Parathyroid adenoma (tissue), 2 donors: ENCODE data around the gene PTPRD.

ENCODE experiments used
- H2AFZ ChIP-seq: fragments of 300-600 bp; sonication (generic); one replicate; pipeline ENCODE4 v1.7.0; 2017; ENCODE audit warnings: antibody characterized with exemption, mild to moderate bottlenecking
- H3K27ac ChIP-seq: fragments of 300-600 bp; sonication (generic); one replicate; pipeline ENCODE4 v1.7.0; 2017
- H3K27me3 ChIP-seq: fragments of 300-600 bp; sonication (generic); one replicate; pipeline ENCODE4 v1.7.0; 2017; ENCODE audit warnings: low read length; ENCODE audit not compliant: control insufficient read depth, insufficient read depth
- H3K36me3 ChIP-seq: fragments of 300-600 bp; sonication (generic); one replicate; pipeline ENCODE4 v1.7.0; 2017; ENCODE audit warnings: low read length; ENCODE audit not compliant: control insufficient read depth, insufficient read depth
- H3K4me1 ChIP-seq: fragments of 300-600 bp; sonication (generic); one replicate; pipeline ENCODE4 v1.7.0; 2017; ENCODE audit warnings: control low read depth
- H3K4me2 ChIP-seq: fragments of 300-600 bp; sonication (generic); one replicate; pipeline ENCODE4 v1.7.0; 2017; ENCODE audit warnings: low read length
- H3K4me3 ChIP-seq: fragments of 300-600 bp; sonication (generic); one replicate; pipeline ENCODE4 v1.7.0; 2017; ENCODE audit warnings: low read depth, low read length
- H3K79me2 ChIP-seq: fragments of 300-600 bp; sonication (generic); one replicate; pipeline ENCODE4 v1.7.0; 2017; ENCODE audit warnings: control low read depth
- H3K9ac ChIP-seq: fragments of 300-600 bp; sonication (generic); one replicate; pipeline ENCODE4 v1.7.0; 2017; ENCODE audit warnings: mild to moderate bottlenecking
- H3K9me3 ChIP-seq: fragments of 300-600 bp; sonication (generic); one replicate; pipeline ENCODE4 v1.7.0; 2017; ENCODE audit warnings: low read length; ENCODE audit not compliant: control insufficient read depth
- TF ChIP-seq, protein P1 (sequence below): fragments of 300-600 bp; sonication (generic); IDR thresholded peaks from one replicate; pipeline ENCODE4 v1.7.0; 2017; ENCODE audit warnings: antibody characterized with exemption, mild to moderate bottlenecking
- donor health status: primary hyperparathyroidism.

The PTPRD gene

DNA sequence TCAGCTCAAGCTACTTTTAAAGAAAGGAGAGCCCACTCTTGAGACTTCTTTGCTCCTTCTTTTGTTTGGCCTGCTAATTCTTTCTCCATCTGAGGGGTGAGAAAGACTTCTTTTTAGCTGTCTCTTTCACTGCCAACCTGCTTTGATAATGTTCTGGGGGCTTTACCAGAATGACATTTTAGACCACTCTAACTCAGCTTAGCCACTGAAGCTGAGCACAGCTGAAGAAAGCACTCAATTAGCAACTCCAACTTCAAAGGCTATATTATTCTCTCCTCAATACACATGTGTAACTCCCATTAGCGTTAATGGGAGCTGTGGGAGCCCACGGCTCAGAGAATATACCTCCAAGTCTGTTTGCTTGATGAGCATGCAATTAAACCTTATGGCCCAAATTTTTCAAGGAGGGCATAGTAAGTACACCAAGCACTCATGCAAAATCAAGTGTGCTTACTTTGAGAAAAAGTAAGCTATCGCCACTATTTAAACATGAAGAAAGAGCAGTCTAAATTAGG is 1997.8 kb downstream of the PTPRD start:
- H3K27ac ChIP-seq, result no peak overlapping the region
- TF ChIP-seq, protein P1, sequence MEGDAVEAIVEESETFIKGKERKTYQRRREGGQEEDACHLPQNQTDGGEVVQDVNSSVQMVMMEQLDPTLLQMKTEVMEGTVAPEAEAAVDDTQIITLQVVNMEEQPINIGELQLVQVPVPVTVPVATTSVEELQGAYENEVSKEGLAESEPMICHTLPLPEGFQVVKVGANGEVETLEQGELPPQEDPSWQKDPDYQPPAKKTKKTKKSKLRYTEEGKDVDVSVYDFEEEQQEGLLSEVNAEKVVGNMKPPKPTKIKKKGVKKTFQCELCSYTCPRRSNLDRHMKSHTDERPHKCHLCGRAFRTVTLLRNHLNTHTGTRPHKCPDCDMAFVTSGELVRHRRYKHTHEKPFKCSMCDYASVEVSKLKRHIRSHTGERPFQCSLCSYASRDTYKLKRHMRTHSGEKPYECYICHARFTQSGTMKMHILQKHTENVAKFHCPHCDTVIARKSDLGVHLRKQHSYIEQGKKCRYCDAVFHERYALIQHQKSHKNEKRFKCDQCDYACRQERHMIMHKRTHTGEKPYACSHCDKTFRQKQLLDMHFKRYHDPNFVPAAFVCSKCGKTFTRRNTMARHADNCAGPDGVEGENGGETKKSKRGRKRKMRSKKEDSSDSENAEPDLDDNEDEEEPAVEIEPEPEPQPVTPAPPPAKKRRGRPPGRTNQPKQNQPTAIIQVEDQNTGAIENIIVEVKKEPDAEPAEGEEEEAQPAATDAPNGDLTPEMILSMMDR, result no peak
- H3K4me1 ChIP-seq, result no peaks in the 10 kb centered on the region
- H3K9ac ChIP-seq, result no peak overlapping the region
- H3K4me3 ChIP-seq, result no peak overlapping the region
- H2AFZ ChIP-seq, result no peak overlapping the region
- no peaks in the 10 kb centered on the region for H3K9me3 ChIP-seq
- no peaks in the 10 kb centered on the region for H3K27me3 ChIP-seq
- H3K4me2 ChIP-seq, result no peak overlapping the region
- no peaks in the 10 kb centered on the region for H3K36me3 ChIP-seq
- no peaks in the 10 kb centered on the region for H3K79me2 ChIP-seq

DNA sequence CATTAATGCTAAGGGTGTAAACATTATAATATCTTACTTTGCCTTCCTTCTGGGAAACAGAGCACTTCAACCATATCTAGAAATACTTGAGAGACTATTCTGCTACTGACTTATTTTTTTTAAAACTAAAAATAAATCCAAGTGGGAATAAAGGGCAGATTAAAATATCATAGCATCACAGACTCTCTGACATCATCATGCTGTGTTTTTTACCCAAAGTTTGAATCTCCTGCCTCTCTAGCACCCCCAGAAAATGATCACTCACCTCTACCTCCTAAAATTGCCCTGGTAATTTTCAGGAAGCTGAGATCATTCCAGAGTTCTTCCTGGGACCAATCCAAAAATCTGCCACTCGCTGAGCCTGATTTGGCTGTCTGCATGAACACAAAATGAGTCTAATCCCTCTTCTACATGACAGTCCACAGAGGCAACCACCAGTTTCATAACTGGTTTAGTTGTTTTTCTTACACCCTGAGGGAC is 1999.4 kb downstream of the PTPRD start:
- Histone ChIP-seq H3K9ac (no peak overlapping the region), H3K4me1 (no peaks in the 10 kb centered on the region), H3K27ac (no peak overlapping the region), H2AFZ (no peak overlapping the region), H3K36me3 (no peaks in the 10 kb centered on the region), H3K4me2 (no peak overlapping the region), H3K27me3 (no peaks in the 10 kb centered on the region), H3K79me2 (no peaks in the 10 kb centered on the region), H3K4me3 (no peak overlapping the region), H3K9me3 (no peaks in the 10 kb centered on the region)
- TF ChIP-seq, protein P1, result no peak

DNA sequence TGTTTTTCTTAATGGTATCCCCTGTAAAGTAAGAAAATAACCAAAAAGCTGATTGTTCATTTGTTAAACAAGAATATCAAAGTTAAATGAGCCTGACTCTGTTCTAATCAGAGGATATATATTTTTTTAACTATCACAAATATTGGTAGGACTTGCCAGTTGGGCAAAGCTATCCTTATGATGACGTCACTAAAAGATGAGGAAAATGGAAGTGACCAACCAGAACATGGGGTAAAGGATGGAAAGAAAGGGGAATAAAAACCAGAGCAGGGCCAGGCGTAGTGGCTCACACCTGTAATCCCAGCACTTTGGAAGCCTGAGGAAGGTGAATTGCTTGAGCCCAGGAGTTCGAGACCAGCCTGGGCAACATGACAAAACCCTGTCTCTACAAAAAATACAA is 2001.6 kb downstream of the PTPRD start:
- no peaks in the 10 kb centered on the region for H3K27me3 ChIP-seq
- H3K4me3 ChIP-seq, result no peak overlapping the region
- no peaks in the 10 kb centered on the region for H3K36me3 ChIP-seq
- H3K9ac ChIP-seq, result no peak overlapping the region
- no peaks in the 10 kb centered on the region for H3K79me2 ChIP-seq
- no peak overlapping the region for H3K4me2 ChIP-seq
- H3K27ac ChIP-seq, result no peak overlapping the region
- H3K4me1 ChIP-seq, result no peaks in the 10 kb centered on the region
- H3K9me3 ChIP-seq, result no peaks in the 10 kb centered on the region
- no peak overlapping the region for H2AFZ ChIP-seq
- TF ChIP-seq, protein P1, result no peak

- H3K36me3 ChIP-seq, result no peaks in the 10 kb centered on the region
- TF ChIP-seq, protein P1, result no peak
- H2AFZ ChIP-seq, result no peak overlapping the region
- H3K27ac ChIP-seq, result no peak overlapping the region
- no peaks in the 10 kb centered on the region for H3K27me3 ChIP-seq
- no peak overlapping the region for H3K4me3 ChIP-seq
- H3K4me1 ChIP-seq, result no peaks in the 10 kb centered on the region
- no peak overlapping the region for H3K9ac ChIP-seq
- no peaks in the 10 kb centered on the region for H3K79me2 ChIP-seq
- no peaks in the 10 kb centered on the region for H3K9me3 ChIP-seq
- H3K4me2 ChIP-seq, result no peak overlapping the region
Observed at GRCh38 chr9:8610256-8610655, 2002.5 kb downstream of the PTPRD start.

- no peak overlapping the region for H3K4me2 ChIP-seq
- H2AFZ ChIP-seq, result no peak overlapping the region
- H3K27ac ChIP-seq, result no peak overlapping the region
- no peaks in the 10 kb centered on the region for H3K27me3 ChIP-seq
- TF ChIP-seq, protein P1, result no peak
- H3K79me2 ChIP-seq, result no peaks in the 10 kb centered on the region
- H3K36me3 ChIP-seq, result no peaks in the 10 kb centered on the region
- no peaks in the 10 kb centered on the region for H3K9me3 ChIP-seq
- no peak overlapping the region for H3K4me3 ChIP-seq
- H3K9ac ChIP-seq, result no peak overlapping the region
- no peaks in the 10 kb centered on the region for H3K4me1 ChIP-seq
Observed at GRCh38 chr9:8605096-8605495, 2007.7 kb downstream of the PTPRD start.
